Astrocyte (in vitro differentiated cells and primary cell): ENCODE data around the gene PRPS1.

ENCODE experiments used
- EZH2 ChIP-seq: IDR thresholded peaks from 2 replicates; pipeline ENCODE4 v1.6.1; 2012; ENCODE audit warnings: mild to moderate bottlenecking, low read length, inconsistent platforms; ENCODE audit not compliant: insufficient read depth
- TF ChIP-seq, protein P1 (sequence below): IDR thresholded peaks from 2 replicates; pipeline ENCODE4 v1.5.1; 2011; ENCODE audit warnings: low read depth, mild to moderate bottlenecking, inconsistent platforms, low read length, moderate library complexity; ENCODE audit not compliant: insufficient read depth

DNA sequence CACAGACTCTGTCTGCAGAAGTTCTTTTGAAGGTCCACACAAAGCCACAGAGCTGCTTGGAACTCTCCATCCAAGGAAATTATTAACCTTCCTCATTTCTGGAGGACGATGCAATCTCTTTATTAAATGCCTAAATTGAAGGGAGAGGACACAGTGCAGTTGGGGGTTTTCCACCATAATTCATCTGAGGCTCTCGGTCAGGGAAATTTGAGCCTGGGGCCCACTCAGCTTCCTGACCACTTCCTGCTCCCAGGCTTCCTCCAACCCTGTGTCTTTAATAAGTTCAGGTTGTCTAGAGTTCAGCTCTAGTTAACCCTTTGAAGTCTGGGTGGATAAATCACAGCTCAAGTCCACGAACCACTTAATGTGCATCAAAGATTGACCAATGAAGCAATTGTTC lies 58.5 kb downstream of the PRPS1 start:
- TF ChIP-seq, protein P1, sequence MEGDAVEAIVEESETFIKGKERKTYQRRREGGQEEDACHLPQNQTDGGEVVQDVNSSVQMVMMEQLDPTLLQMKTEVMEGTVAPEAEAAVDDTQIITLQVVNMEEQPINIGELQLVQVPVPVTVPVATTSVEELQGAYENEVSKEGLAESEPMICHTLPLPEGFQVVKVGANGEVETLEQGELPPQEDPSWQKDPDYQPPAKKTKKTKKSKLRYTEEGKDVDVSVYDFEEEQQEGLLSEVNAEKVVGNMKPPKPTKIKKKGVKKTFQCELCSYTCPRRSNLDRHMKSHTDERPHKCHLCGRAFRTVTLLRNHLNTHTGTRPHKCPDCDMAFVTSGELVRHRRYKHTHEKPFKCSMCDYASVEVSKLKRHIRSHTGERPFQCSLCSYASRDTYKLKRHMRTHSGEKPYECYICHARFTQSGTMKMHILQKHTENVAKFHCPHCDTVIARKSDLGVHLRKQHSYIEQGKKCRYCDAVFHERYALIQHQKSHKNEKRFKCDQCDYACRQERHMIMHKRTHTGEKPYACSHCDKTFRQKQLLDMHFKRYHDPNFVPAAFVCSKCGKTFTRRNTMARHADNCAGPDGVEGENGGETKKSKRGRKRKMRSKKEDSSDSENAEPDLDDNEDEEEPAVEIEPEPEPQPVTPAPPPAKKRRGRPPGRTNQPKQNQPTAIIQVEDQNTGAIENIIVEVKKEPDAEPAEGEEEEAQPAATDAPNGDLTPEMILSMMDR, result no peak
- no peak for TF ChIP-seq EZH2
